Endothelial cell of umbilical vein (primary cell): ENCODE data around the gene TEX36. TPM values are rescaled to one million over a fixed set of nuclear protein-coding genes. Genes with fewer than 3 reads are reported as not detected.

ENCODE experiments used
- BruUV-seq: library from RNA; stranded (reverse); fragments of 400-500 nt; replicated peaks from 2 replicates; lab custom pipeline; 2021; lab: Mats Ljungman, UMichigan
- CTCF ChIA-PET: fragments of 300-600, 350-600 bp; sonication (Branson Sonifier 250); formaldehyde crosslinking; loops from one replicate; lab custom pipeline; 2021; ENCODE audit warnings: antibody characterized with exemption, inconsistent platforms; lab: Charles Lee
- POLR2A ChIA-PET: fragments of 300-600, 350-600 bp; sonication (Branson Sonifier 250); formaldehyde crosslinking; loops from one replicate; lab custom pipeline; 2021; ENCODE audit warnings: antibody characterized with exemption, inconsistent platforms; lab: Charles Lee
- DNase-seq: peaks from one replicate; pipeline ENCODE4 v3.0.0-alpha.2; 2011; ENCODE audit warnings: low read depth, low spot score
- FAIRE-seq: peaks from 2 replicates; lab custom pipeline; 2011; peaks lifted over from hg19 to GRCh38; lab: Jason Lieb, UNC
- H2AFZ ChIP-seq: 2 replicates; pipeline ENCODE4 v1.6.0; 2012; ENCODE audit warnings: low read depth, low read length, control low read depth, inconsistent platforms
- H3K27ac ChIP-seq: 2 replicates; pipeline ENCODE4 v1.5.1; 2011; ENCODE audit warnings: low read depth, mild to moderate bottlenecking, control low read depth, low read length, moderate library complexity; ENCODE audit not compliant: insufficient read depth
- H3K27me3 ChIP-seq, 2 experiments: 2 replicates each; pipeline versions ENCODE4 v1.6.0 to v1.6.1; 2011; ENCODE audit warnings: low read length in 2 of 2, mixed read lengths in 1 of 2; ENCODE audit not compliant: control insufficient read depth in 2 of 2, insufficient read depth in 2 of 2
- H3K36me3 ChIP-seq, 2 experiments: 2 replicates in 1 of 2; 3 replicates in 1 of 2; pipeline ENCODE4 v1.5.1; 2011; ENCODE audit warnings: low read length in 2 of 2, mild to moderate bottlenecking in 1 of 2, moderate library complexity in 1 of 2; ENCODE audit not compliant: control insufficient read depth in 2 of 2, insufficient read depth in 2 of 2; ENCODE audit errors: extremely low read depth in 1 of 2
- H3K4me1 ChIP-seq: 3 replicates; pipeline ENCODE4 v1.5.1; 2011; ENCODE audit warnings: mild to moderate bottlenecking, low read length; ENCODE audit not compliant: control insufficient read depth, insufficient read depth; ENCODE audit errors: extremely low read depth
- H3K4me2 ChIP-seq: 2 replicates; pipeline ENCODE4 v1.6.1; 2011; ENCODE audit warnings: low read length, control low read depth, mixed read lengths; ENCODE audit not compliant: insufficient read depth
- H3K4me3 ChIP-seq, 3 experiments: fragments of 200-600 bp in 1 of 3; sonication (generic), shearing (Covaris generic) in 1 of 3; replicated peaks in 1 of 3; 2 replicates each; pipeline ENCODE4 v1.5.1; 2011 to 2016; ENCODE audit warnings: control low read depth in 3 of 3, low read length in 3 of 3, mild to moderate bottlenecking in 2 of 3, inconsistent platforms in 1 of 3, low read depth in 1 of 3, moderate library complexity in 1 of 3; ENCODE audit not compliant: insufficient read depth in 1 of 3
- H3K79me2 ChIP-seq: 2 replicates; pipeline ENCODE4 v1.6.0; 2012; ENCODE audit warnings: low read length, inconsistent platforms; ENCODE audit not compliant: control insufficient read depth, insufficient read depth
- H3K9ac ChIP-seq: replicated peaks from 2 replicates; pipeline ENCODE3; 2011; ENCODE audit warnings: low read length, control low read depth; ENCODE audit not compliant: insufficient read depth; ENCODE audit errors: extremely low read depth
- H3K9me1 ChIP-seq: replicated peaks from 3 replicates; pipeline ENCODE4 v1.6.0; 2011; ENCODE audit warnings: mild to moderate bottlenecking, low read length; ENCODE audit not compliant: control insufficient read depth, insufficient read depth; ENCODE audit errors: extremely low read depth
- H3K9me3 ChIP-seq: replicated peaks from 2 replicates; pipeline ENCODE4 v1.5.1; 2012; ENCODE audit warnings: low read length, inconsistent platforms; ENCODE audit not compliant: control insufficient read depth, insufficient read depth
- H4K20me1 ChIP-seq: replicated peaks from 2 replicates; pipeline ENCODE3; 2011; ENCODE audit warnings: mild to moderate bottlenecking, low read length; ENCODE audit not compliant: control insufficient read depth, insufficient read depth; ENCODE audit errors: extremely low read depth
- EZH2 ChIP-seq: IDR thresholded peaks from 2 replicates; pipeline ENCODE4 v1.6.1; 2012; ENCODE audit warnings: borderline replicate concordance, low read depth, mild to moderate bottlenecking, moderate library complexity, low read length, inconsistent platforms; ENCODE audit not compliant: severe bottlenecking
- GATA2 ChIP-seq: IDR thresholded peaks from 2 replicates; pipeline ENCODE4 v1.7.0; 2011; ENCODE audit warnings: low read depth, mild to moderate bottlenecking, moderate library complexity, mixed read lengths, low read length; ENCODE audit not compliant: insufficient read length, insufficient read depth
- JUN ChIP-seq: IDR thresholded peaks from 2 replicates; pipeline ENCODE4 v1.6.1; 2011; ENCODE audit warnings: borderline replicate concordance, low read depth; ENCODE audit not compliant: insufficient read length, insufficient read depth
- MYC ChIP-seq: IDR thresholded peaks from one replicate; pipeline ENCODE4 v1.6.1; 2011; ENCODE audit warnings: mild to moderate bottlenecking, low read depth, low read length
- POLR2A ChIP-seq: IDR thresholded peaks from 2 replicates; pipeline ENCODE4 v1.6.1; 2012; ENCODE audit warnings: low read depth, mild to moderate bottlenecking, control low read depth, low read length
- POLR2AphosphoS5 ChIP-seq: IDR thresholded peaks from 2 replicates; pipeline ENCODE4 v1.6.1; 2012; ENCODE audit warnings: low read depth, mild to moderate bottlenecking, control low read depth, low read length, moderate library complexity; ENCODE audit not compliant: insufficient read depth
- dilution Hi-C: fragments of 300-500 bp; cut with MboI; formaldehyde crosslinking; loops from one replicate; pipeline ENCODE4 v1.15.0; 2019; ENCODE audit warnings: low sequenced_read_pairs; ENCODE audit not compliant: extremely low pct_ligation_motif_present
- intact Hi-C: fragments of 100-400 bp; cut with micrococcal nuclease; formaldehyde crosslinking; loops from one replicate; pipeline ENCODE4 v1.10.0; 2022
- polyA plus RNA-seq, 4 experiments: library from polyadenylated mRNA; depleted of rRNA in 3 of 4; stranded (reverse) in 3 of 4; unstranded in 1 of 4; fragments of >200 nt; gene quantifications; 2 replicates each; pipeline versions ENCODE4 v1.2.1 to v1.2.3, GENCODE V29; 2011 to 2012; ENCODE audit warnings: missing spikeins in 1 of 4
- total RNA-seq: library from RNA; stranded (reverse); gene quantifications from 2 replicates; pipeline ENCODE4 v1.2.3, GENCODE V29; 2021
- TF ChIP-seq, protein P1 (sequence below), 2 donors: IDR thresholded peaks; 1 replicate in 1 of 2; 2 replicates in 1 of 2; pipeline ENCODE4 v1.5.1; 2011; ENCODE audit warnings: low read length in 2 of 2, mild to moderate bottlenecking in 2 of 2, moderate library complexity in 2 of 2, control low read depth in 1 of 2, inconsistent platforms in 1 of 2, low read depth in 1 of 2; ENCODE audit not compliant: insufficient read depth in 1 of 2; ENCODE audit errors: extremely low read depth in 1 of 2
- TF ChIP-seq, protein P2 (sequence below): IDR thresholded peaks from 2 replicates; pipeline ENCODE4 v1.6.1; 2011; ENCODE audit not compliant: insufficient read depth, insufficient read length

The TEX36 gene
- total and polyA plus RNA-seq, 2 donors (not counting 3 experiments of a cell fraction or from before 2014, with no cell fraction given): not detected

DNA sequence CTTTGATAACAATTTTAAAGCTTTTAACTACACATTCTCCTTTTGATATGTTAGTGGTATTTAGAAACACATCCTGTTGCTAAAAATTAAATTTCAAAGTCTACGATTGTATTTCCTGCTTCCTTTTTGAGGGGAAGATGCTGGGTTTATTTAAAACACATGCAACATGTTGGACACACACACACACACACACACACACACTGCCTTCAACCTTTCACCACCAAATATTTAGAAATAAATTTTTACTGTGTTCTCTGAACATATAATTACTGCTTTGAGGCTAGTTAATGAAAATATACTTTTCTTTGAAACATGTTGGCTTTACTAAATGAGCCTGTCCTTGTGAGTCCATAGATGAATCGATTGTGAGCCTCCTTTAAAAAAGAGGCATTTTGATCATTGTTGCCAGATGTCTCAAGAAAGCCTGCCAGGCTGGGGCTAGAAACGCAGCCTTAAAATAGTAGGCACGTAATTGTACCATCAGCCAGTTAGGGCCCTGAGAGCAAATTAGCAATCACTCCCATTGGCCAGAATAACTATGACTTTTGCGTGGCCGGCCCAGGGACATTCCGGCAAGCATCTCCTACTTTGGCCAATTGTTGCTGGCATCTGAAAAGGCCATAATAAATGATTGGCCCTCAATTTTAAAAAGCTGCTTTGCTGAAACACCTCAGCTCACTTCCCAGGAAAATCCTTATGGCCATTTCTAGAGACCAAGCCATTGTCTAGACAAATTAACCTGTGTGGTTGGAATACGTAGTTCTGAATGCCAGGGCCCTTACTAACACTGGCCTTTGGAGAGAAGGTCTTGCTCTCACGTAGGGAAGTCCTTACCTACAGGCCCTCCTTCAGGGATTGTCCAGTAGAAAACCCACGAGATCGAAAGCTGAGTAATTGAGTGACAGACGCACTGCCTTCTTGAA is 9.9 kb upstream of the TEX36 start:
- Histone ChIP-seq H3K4me2 (no peak overlapping the region), H3K27ac (no peak overlapping the region), H3K4me1 (peaks cover 3% of the 10 kb centered on the region), H4K20me1 (no peaks in the 10 kb centered on the region), H3K27me3 (peaks cover 0 to 13% of the 10 kb centered on the region in 2 experiments), H2AFZ (no peak overlapping the region), H3K36me3 (no peaks in the 10 kb centered on the region), H3K79me2 (no peaks in the 10 kb centered on the region), H3K9me3 (no peaks in the 10 kb centered on the region), H3K4me3 (no peak overlapping the region), H3K9ac (no peak overlapping the region), H3K9me1 (no peaks in the 10 kb centered on the region)
- intact Hi-C loops: no loop called here
- DNase-seq (no peak), FAIRE-seq (no peak)
- no TSS peak for BruUV-seq
- TF ChIP-seq GATA2: no peak
- TF ChIP-seq, protein P1, sequence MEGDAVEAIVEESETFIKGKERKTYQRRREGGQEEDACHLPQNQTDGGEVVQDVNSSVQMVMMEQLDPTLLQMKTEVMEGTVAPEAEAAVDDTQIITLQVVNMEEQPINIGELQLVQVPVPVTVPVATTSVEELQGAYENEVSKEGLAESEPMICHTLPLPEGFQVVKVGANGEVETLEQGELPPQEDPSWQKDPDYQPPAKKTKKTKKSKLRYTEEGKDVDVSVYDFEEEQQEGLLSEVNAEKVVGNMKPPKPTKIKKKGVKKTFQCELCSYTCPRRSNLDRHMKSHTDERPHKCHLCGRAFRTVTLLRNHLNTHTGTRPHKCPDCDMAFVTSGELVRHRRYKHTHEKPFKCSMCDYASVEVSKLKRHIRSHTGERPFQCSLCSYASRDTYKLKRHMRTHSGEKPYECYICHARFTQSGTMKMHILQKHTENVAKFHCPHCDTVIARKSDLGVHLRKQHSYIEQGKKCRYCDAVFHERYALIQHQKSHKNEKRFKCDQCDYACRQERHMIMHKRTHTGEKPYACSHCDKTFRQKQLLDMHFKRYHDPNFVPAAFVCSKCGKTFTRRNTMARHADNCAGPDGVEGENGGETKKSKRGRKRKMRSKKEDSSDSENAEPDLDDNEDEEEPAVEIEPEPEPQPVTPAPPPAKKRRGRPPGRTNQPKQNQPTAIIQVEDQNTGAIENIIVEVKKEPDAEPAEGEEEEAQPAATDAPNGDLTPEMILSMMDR (IDR thresholded peaks at IDR 0.05; ENCODE audit: extremely low read depth in 1 of 2, insufficient read depth in 1 of 2, low read depth in 1 of 2, low read length in 2 of 2): no peak
- TF ChIP-seq MYC: no peak
- no peak for TF ChIP-seq EZH2
- TF ChIP-seq POLR2A: no peak
- TF ChIP-seq POLR2AphosphoS5: no peak
- TF ChIP-seq JUN: no peak
- TF ChIP-seq, protein P2, sequence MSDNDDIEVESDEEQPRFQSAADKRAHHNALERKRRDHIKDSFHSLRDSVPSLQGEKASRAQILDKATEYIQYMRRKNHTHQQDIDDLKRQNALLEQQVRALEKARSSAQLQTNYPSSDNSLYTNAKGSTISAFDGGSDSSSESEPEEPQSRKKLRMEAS: no peak
- POLR2A ChIA-PET: no interaction called here
- dilution Hi-C loops: no loop called here
- CTCF ChIA-PET: no interaction called here
